RWPE1 (cell line): ENCODE measurements around the gene BAG3.

Source experiments
- CTCF ChIA-PET: fragments of 350-600 bp; sonication (Branson Sonifier 250); formaldehyde crosslinking; extraction: SDS; loops from one replicate; lab custom pipeline; 2021; lab: Yijun Ruan, JAX
- POLR2A ChIA-PET: fragments of 400-600 bp; formaldehyde crosslinking; extraction: SDS; loops from one replicate; lab custom pipeline; 2020; ENCODE audit warnings: antibody characterized with exemption; ENCODE audit not compliant: low non-redundant PET; lab: Yijun Ruan, JAX
- DNase-seq: peaks from one replicate; pipeline ENCODE4 v3.0.0; 2012; ENCODE audit warnings: low spot score
- H3K27ac ChIP-seq: fragments of 450-650 bp; 2 replicates; pipeline ENCODE4 v1.5.1; 2017
- CTCF ChIP-seq: fragments of 450-650 bp; conservative IDR thresholded peaks from 2 replicates; pipeline ENCODE4 v1.5.1; 2017; ENCODE audit warnings: low read depth, mild to moderate bottlenecking

The BAG3 gene

GRCh38 chr10:119723161-119723560 lies 72.0 kb downstream of the BAG3 start:
- POLR2A ChIA-PET, result no interaction called here
- CTCF ChIA-PET, result no interaction called here
- no peak for DNase-seq
- no peak overlapping the region for H3K27ac ChIP-seq
- TF ChIP-seq CTCF, result no peak

- no peak for TF ChIP-seq CTCF
- H3K27ac ChIP-seq, result no peak overlapping the region
- no peak for DNase-seq
- CTCF ChIA-PET, result interaction anchor here (0.9 to 1.1 kb wide), 2 partner anchors 27 to 136 kb away, joined by 3 to 5 read pairs; no protein-coding TSS in a partner anchor
- POLR2A ChIA-PET, result no interaction called here
These were observed 72.4 kb downstream of the BAG3 start for GRCh38 chr10:119723624-119724023.

GRCh38 chr10:119724593-119725516 lies 73.7 kb downstream of the BAG3 start:
- peak overlapping the region; percentile 85 for H3K27ac ChIP-seq
- CTCF ChIA-PET, result interaction anchor here (0.5 to 1.3 kb wide), 9 partner anchors 18 to 135 kb away, joined by 3 to 6 read pairs (median 3); no protein-coding TSS in a partner anchor
- POLR2A ChIA-PET, result interaction anchor here (0.5 to 1.3 kb wide), 7 partner anchors 18 to 166 kb away, joined by 3 to 5 read pairs (median 3); no protein-coding TSS in a partner anchor
- no peak for TF ChIP-seq CTCF
- DNase-seq, result no peak

- no peak for TF ChIP-seq CTCF
- ChIA-PET CTCF (interaction anchor here (0.5 to 1.3 kb wide), 6 partner anchors 17 to 133 kb away, joined by 3 to 6 read pairs (median 4); no protein-coding TSS in a partner anchor), POLR2A (interaction anchor here (0.5 to 1.3 kb wide), 9 partner anchors 9 to 166 kb away, joined by 3 to 5 read pairs (median 3); partner anchors contain the start of gene MCMBP)
- H3K27ac ChIP-seq, result peak overlapping the region; percentile 85
- DNase-seq, result no peak
These were observed 74.3 kb downstream of the BAG3 start for GRCh38 chr10:119725517-119725827.

- CTCF ChIA-PET, result interaction anchor here (0.6 to 1.9 kb wide), 7 partner anchors 39 to 134 kb away, joined by 3 to 6 read pairs (median 4); no protein-coding TSS in a partner anchor
- H3K27ac ChIP-seq, result peak within 1 kb of the TSS; percentile 85
- 0 out of 2 replicates have a peak, but pooled peaks have one; percentile 13 for TF ChIP-seq CTCF
- POLR2A ChIA-PET, result interaction anchor here (0.6 to 1.3 kb wide), 9 partner anchors 9 to 165 kb away, joined by 3 to 5 read pairs (median 3); partner anchors contain the start of gene MCMBP
- DNase-seq, result peak; percentile 100
These were observed 74.9 kb downstream of the BAG3 start, which contains the start of gene INPP5F for GRCh38 chr10:119725828-119726675. INPP5F (plus strand) TSS chr10:119726050; CDS start chr10:119726263, 213 bp downstream.
